Measurements from ENCODE around the gene ZNF134.

ZNF134 gene

DNA sequence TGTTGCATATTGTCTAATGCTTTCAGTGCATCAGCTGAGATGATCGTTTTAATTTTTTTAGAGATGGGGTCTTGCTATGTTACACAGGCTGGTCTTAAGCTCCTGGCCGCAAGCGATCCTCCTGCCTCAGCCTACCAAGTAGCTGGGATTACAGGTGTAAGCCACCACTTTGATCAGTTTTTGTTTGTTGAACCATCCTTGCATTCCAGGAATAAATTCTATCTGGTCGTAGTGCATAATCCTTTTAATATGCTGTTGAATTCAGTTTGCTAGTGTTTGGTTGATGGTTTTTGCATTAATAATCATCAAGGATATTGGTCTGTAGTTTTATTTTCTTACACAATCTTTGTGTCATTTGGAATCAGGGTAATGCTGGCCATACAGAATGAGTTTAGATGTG lies 23.3 kb downstream of the ZNF134 start:
- DNase-seq (ENCODE audit: low read depth in 2 of 2): no peak

DNA sequence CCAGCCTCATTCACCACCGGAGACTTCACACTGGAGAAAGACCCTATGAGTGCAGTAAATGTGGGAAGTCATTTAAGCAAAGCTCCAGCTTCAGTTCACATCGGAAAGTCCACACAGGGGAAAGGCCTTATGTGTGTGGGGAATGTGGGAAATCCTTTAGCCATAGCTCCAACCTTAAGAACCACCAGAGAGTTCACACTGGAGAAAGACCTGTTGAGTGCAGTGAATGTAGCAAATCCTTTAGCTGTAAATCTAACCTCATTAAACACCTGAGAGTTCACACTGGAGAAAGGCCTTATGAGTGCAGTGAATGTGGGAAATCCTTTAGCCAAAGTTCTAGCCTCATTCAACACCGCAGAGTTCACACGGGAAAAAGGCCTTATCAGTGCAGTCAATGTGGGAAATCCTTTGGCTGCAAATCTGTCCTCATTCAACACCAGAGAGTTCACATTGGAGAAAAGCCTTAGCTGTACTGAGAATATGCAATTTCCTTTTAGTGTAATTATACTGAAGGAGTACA lies 27.7 kb downstream of the ZNF134 start:
- no peak for DNase-seq (ENCODE audit: low read depth in 2 of 2)

DNA sequence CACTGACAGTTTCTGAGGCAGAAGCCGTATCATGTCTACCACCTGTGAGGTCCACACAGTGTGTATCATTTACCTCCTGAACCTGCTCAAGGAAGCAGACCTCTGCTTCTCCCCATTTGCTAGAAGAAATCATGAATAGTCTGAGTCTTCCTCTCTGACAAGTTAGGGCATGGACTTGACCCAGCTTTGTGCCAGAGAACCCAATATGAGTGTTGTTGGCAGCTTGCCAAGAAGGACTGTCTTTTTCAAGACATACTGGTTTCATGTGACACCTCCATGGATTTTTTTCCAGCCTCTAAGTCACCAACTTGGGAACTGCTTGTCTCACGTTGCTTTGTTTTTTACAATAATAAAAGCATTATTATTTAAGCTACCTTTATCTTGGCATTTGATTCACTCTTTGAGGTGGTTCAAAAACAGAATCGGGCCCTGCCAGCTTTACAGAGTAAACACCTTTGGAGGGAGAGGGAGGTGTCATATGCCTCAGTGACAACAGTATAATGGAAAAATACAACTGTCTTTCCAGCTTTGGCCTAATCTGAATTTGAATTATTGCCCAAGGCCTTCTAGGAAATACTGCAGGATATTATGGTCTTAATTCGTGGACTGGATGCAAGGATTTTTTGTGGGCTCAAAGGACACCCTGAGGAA lies 28.5 kb downstream of the ZNF134 start:
- no peak for DNase-seq (ENCODE audit: low read depth in 2 of 2)

DNA sequence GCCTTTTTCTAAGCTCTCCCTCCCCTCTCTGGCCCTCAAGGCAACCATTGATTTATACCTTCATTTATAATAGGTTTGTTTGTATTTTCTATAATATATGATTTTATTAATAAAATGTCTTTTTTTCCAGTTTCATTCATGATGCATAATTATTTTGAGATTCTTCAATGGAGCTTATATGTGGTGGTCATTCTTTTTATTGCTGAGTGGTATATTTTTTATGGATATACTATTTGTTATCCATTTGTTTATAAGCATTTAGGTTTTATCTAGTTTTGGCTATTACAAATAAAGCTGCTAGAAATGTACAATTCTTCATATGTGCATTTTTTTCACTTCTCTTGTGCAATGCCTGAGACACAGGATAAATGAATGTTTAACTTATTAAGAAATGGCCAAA lies 29.7 kb downstream of the ZNF134 start:
- no peak for DNase-seq (ENCODE audit: low read depth in 2 of 2)

DNA sequence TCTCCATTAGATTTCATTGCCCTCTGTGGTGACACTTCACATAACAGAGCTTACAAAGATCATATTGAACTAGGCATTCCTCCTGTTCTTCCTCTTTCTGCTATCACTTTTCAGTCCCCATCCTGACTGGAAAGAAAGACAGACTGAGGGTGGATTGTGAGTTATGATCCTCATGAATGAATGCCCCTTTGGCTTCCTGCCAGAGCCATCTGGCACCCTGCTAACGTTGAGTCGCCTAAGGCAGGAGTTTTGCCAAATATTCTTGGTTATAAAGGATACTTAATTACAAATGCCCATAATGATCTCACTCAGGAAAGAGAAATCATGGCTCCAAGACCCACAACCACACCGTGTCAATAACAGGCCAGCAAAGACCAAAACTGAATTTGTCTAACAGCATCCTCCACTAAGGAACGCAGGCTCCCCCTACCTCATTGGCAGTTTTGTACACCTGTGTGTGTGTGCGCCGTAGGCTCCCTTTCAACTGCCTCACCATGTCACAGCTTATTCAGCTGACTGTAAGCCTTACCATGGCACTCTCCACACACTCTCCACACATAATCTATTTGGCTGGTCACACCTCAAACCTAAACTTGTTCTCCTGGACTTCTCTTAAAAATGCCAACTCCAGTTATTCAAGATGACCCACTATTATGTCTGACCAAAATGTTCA lies 34.4 kb downstream of the ZNF134 start:
- DNase-seq (ENCODE audit: low read depth in 2 of 2): no peak

DNA sequence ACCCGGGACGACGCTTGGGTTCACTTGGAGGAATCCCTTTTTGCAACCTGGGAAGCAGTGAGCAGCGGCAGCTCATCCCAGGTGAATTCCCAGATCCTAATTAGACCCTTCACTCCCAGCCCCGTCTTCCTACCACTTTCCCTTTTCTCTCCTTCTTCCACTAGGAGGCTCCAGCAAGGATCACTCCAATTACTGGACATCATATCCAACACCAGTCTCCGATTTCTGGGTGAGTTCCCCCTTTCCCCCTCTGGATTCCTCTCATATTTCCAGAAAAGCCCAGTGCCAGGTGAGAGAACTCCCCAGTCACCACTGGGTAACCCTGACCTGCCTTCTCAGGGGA lies 37.6 kb downstream of the ZNF134 start:
- no peak for DNase-seq (ENCODE audit: low read depth in 2 of 2)

DNA sequence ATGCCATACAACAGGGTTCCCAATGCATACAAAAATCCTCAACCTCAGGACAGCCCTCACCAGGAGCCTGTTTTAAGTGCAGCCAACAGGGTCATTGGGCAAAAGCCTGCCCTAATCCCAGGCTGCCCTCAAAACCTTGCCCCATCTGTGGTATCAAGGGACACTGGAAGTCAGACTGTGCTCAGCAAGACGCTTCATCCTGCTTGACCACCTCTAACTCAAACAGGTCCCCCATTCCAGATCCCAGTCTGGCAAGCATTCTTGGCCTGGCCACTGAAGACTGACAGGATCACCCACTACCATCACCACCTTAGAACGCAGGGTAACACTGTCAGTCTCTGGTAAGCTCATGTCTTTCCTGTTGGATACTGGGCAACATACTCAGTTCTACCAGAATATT lies 39.6 kb downstream of the ZNF134 start:
- no peak for DNase-seq (ENCODE audit: low read depth in 2 of 2)

DNA sequence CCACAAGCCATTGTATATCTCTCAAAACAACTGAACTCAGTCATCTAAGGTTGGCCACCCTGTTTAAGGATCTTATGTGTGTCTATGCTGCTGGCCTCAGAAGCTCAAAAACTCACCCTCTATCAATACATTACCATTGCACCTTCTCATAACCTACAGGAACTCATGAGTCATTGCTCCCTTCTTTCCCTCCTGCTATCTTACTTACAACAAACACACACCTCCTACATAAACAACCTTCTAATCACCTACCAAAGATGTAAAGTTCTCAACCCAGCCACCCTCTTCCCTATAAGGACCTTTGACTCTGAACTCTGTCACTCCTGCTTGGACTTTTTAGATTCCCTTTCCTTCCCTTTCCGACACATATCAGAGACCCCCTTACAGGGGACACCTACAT lies 41.4 kb downstream of the ZNF134 start:
- no peak for DNase-seq (ENCODE audit: low read depth in 2 of 2)

DNA sequence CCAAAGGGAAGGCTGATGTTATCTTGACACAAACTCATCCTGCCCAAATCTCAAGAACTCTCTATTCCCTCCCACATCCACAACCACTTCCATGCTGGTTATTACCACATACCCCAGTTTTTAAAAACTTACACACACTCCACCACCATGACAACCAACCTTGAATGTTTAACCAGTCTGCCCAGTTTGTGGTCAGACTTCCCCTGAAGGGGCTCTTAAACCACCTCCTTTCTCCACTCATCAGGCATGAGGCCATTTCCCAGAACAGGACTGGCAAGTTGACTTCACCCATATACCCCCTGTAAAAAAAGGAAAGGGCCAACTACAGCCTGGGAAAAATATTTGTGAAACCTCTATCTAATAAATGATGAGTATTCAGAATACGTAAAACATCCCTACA lies 42.3 kb downstream of the ZNF134 start:
- DNase-seq (ENCODE audit: low read depth in 2 of 2): no peak

DNA sequence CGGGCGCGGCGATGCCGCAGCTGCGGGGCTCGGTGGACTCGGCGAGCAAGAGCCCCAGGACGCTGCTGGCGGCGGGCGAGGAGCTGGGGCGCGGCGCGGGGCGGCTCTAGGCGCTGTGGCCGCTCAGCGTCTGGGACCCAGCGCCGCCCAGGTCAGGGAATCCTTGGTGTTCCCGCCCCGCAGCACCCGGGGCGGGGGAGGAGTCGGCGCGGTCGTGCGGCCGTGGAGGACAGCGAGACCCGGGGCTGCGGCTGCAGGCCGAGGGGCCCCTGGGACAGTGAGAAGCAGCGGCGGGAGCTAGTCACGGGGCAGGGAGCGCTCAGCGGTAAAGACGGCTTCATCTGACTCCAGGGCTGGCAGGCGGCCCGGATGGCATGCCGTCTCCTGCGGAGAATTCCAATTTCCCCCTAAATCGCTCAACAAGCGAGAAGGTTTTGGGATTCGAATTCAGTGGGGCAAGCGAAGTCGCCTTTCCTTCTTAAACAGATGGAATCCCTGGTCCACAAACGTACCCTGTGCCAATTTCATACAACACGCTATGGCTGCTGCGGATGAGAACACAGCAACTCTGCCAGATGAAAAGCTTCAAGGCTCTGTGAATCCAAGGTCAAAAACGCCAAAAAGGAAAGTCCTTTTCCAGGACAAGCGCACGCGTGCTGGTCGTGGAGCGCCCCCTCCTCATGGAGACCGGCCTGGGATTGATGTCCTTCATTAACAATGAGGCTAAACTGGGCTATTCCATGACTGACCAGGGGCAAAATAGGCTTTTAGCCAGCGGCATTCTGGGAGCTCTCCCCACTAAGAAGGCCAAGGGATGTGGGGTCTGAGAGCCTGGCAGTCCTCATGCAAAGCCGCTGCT lies 50.5 kb downstream of the ZNF134 start:
- no peak for DNase-seq (ENCODE audit: low read depth in 2 of 2)

DNA sequence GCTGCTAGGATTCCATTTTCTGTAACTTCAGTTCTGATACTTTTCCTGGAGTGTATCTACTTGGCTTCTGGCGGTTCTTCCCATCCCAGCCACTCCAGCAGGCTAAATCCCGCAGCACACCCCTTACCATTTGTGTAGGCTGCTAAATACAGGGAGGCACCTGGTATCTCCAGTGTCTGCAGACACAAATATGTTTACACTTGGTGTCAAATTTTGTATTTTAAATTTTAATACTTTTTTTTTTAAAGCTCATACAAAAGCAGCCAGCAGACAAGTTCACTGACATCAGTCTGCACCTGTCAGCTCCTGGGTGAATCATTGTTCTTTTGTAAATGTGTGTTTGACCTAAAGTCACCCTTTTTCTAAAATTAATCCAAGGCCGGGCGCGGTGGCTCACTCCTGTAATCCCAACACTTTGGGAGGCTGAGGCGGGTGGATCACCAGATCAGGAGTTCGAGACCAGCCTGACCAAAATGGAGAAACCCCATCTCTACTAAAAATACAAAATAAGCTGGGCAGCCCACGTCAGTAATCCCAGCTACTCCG lies 51.3 kb downstream of the ZNF134 start:
- DNase-seq (ENCODE audit: low read depth in 2 of 2): no peak

DNA sequence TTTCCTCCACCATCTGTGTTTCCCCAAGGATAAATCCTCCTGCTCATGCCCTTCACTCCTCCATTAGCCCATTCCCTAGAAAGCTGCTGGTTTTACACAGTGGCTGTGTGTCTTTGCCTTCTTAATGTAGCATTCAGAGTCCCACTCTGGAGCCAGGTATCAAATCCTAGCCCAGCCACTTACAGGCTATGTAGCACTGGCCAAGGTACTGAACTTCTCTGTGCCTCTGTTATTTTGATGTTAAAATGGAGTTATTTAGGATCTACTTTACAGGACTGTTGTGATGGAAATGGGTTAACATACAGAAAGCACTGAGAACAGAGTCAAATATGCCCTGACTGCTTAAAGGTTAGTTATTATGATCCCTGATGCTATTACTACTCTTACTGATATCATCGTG lies 53.2 kb downstream of the ZNF134 start:
- DNase-seq (ENCODE audit: low read depth in 2 of 2): no peak

DNA sequence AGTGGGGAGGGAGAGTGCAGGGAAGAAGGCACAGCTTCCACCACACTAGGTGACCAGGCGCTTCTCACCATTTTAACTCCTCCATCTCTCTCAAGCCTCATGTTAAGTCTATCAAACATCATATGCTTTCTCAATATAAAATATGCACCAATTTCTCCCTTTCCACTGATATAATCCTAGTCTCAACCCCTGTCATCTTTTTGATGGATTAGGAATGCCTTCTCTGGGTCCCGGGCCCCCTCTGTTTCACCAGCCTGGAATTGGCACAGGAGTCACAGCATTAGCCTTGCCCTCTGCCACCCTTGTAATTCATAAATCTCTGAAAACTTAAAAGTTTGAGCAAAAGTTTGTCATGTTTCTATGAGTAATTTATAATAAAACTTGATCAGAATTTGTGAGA lies 54.6 kb downstream of the ZNF134 start, which contains the start of gene ZSCAN4:
Gene ZSCAN4 (plus strand): TSS at position 301 of the 400 bp plus-strand sequence. CDS start 7,211 bp downstream, outside the sequence.
- no peak for DNase-seq (ENCODE audit: low read depth in 2 of 2)

DNA sequence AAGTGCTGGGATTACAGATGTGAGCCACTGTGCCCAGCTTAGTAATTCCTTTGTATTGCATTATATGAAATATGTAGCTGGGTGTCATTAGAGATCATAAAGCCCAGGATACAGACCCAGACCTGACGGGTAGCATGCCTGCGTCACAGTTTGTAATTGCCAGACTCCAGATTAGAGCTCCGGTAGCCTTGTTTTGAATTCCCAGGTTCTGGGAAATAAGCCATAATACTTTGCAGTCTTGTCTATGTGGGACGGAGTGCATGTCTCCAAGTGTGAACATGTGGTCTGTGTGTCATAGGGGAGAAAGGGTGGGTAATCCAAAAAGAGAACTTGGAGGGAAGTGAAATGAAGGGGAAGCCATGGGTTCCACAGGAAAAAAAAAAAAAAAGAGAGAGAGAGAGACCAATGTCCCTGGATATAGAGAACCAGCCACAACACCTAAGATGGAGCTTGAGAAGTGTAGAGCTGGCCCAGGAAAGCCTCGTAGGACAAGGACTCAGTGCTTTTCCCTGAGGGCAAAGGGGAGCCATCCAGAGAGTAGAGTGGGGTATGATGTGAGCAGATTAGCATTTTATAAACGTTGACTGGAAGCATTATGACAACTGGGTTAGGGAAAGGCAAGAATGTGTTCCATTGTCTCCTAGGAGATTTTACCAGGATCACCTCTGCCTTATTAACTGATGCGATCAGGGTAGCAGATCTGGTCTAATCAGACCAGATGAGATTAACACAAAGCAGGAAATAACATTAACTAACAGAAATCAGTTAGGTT lies 57.3 kb downstream of the ZNF134 start:
- no peak for DNase-seq (ENCODE audit: low read depth in 2 of 2)

DNA sequence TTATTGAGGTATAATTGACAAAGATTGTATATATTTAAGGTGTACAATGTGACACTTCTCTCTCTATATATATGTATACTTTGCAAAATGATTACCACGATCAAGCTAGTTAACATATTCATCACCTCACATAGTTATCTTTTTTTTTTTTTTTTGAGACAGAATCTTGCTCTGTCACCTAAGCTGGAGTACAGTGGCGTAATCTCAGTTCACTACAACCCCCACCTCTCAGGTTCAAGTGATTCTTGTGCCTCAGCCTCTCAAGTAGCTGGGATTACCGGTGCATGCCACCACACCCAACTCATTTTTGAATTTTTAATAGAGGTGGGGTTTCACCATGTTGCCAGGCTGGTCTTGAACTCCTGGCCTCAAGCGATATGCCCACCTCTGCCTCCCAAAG lies 58.4 kb downstream of the ZNF134 start:
- no peak for DNase-seq (ENCODE audit: low read depth in 2 of 2)
